ENCODE measurements around the gene NXPH3.

Gene NXPH3

GRCh38 chr17:49551221-49552069, 24.2 kb upstream of the NXPH3 start:
- ChIA-PET CTCF (interaction anchor here (0.5 to 9.5 kb wide), 14 partner anchors 37 to 1673 kb away, joined by 3 to 303 read pairs (median 3); no protein-coding TSS in a partner anchor), POLR2A (interaction anchor here (0.6 kb wide), 1 partner anchor 131 kb away, joined by 6 read pairs; no protein-coding TSS in a partner anchor)
- Histone ChIP-seq H3K4me1 (ENCODE audit: control insufficient read depth, insufficient read depth, low read length) (0 out of 2 replicates have a peak, but pooled peaks cover 2% of the 10 kb centered on the region), H3K36me3 (ENCODE audit: control insufficient read depth in 2 of 2, insufficient read depth in 1 of 2, low read length in 2 of 2) (no peaks in the 10 kb centered on the region), H3K27ac (ENCODE audit: extremely low read depth, low read depth, low read length) (no peak overlapping the region), H3K4me3 (ENCODE audit: low read depth, low read length) (no peak overlapping the region), H3K9me3 (ENCODE audit: control insufficient read depth, insufficient read depth, low read depth, low read length) (no peaks in the 10 kb centered on the region)
- TF ChIP-seq ZNF610 (tag by site-specific recombination; IDR thresholded peaks at IDR 0.05; ENCODE audit: borderline replicate concordance): no peak
- TF ChIP-seq ZNF280D (tag by site-specific recombination; IDR thresholded peaks at IDR 0.05): no peak
- TF ChIP-seq ZNF639 (tag by site-specific recombination; IDR thresholded peaks at IDR 0.05): no peak
- TF ChIP-seq OSR2 (tag by site-specific recombination; IDR thresholded peaks at IDR 0.05): no peak
- TF ChIP-seq ZNF146 (tag by site-specific recombination; IDR thresholded peaks at IDR 0.05): no peak
- TF ChIP-seq MEIS1 (CRISPR knock-in tag; IDR thresholded peaks at IDR 0.05; ENCODE audit: borderline replicate concordance): no peak
- no peak for TF ChIP-seq WT1 (tag by site-specific recombination; IDR thresholded peaks at IDR 0.05)
- TF ChIP-seq ZNF600 (tag by site-specific recombination; IDR thresholded peaks at IDR 0.05): no peak
- no peak for TF ChIP-seq TRIM28 (IDR thresholded peaks at IDR 0.05; ENCODE audit: borderline replicate concordance, low read length)
- TF ChIP-seq ATF2 (tag by site-specific recombination; IDR thresholded peaks at IDR 0.05; ENCODE audit: low read depth): no peak
- TF ChIP-seq SCRT1 (tag by site-specific recombination; IDR thresholded peaks at IDR 0.05; ENCODE audit: borderline replicate concordance): no peak
- no peak for TF ChIP-seq ZNF580 (tag by site-specific recombination; IDR thresholded peaks at IDR 0.05)
- no peak for TF ChIP-seq ZNF10 (tag by site-specific recombination; IDR thresholded peaks at IDR 0.05)
- no peak for TF ChIP-seq RBAK (tag by site-specific recombination; IDR thresholded peaks at IDR 0.05)

- POLR2A ChIA-PET: interaction anchor here (0.6 to 1.1 kb wide), 4 partner anchors 119 to 423 kb away, joined by 3 to 4 read pairs (median 3); partner anchors contain the start of gene PHB1
- TF ChIP-seq ZNF18 (tag by site-specific recombination; IDR thresholded peaks at IDR 0.05) (no peak), ZNF394 (tag by site-specific recombination; IDR thresholded peaks at IDR 0.05; ENCODE audit: borderline replicate concordance) (no peak), ZNF449 (tag by site-specific recombination; IDR thresholded peaks at IDR 0.05) (no peak), ZNF184 (tag by site-specific recombination; IDR thresholded peaks at IDR 0.05) (no peak), MEIS1 (CRISPR knock-in tag; IDR thresholded peaks at IDR 0.05; ENCODE audit: borderline replicate concordance) (no peak), INSM2 (tag by site-specific recombination; IDR thresholded peaks at IDR 0.05) (no peak)
Observed at GRCh38 chr17:49552070-49552751, 23.5 kb upstream of the NXPH3 start.

More at GRCh38 chr17:49552070-49552751, 23.5 kb upstream of the NXPH3 start:
- H3K27ac ChIP-seq (ENCODE audit: extremely low read depth, low read depth, low read length): no peak overlapping the region
- 0 out of 2 replicates have a peak, but pooled peaks cover 2% of the 10 kb centered on the region for H3K4me1 ChIP-seq (ENCODE audit: control insufficient read depth, insufficient read depth, low read length)
- H3K4me3 ChIP-seq (ENCODE audit: low read depth, low read length): no peak overlapping the region
- CTCF ChIA-PET: interaction anchor here (0.5 to 9.5 kb wide), 8 partner anchors 59 to 514 kb away, joined by 3 to 303 read pairs (median 3); no protein-coding TSS in a partner anchor
- H3K9me3 ChIP-seq (ENCODE audit: control insufficient read depth, insufficient read depth, low read depth, low read length): no peaks in the 10 kb centered on the region
- no peaks in the 10 kb centered on the region for H3K36me3 ChIP-seq (ENCODE audit: control insufficient read depth in 2 of 2, insufficient read depth in 1 of 2, low read length in 2 of 2)
